ENCODE data around the gene RIF1.
"Not testable (repeated sequence)": the region's sequence is repeated elsewhere in the genome, so short reads cannot be mapped to it uniquely, and the experiment has no call there.

Gene RIF1

DNA sequence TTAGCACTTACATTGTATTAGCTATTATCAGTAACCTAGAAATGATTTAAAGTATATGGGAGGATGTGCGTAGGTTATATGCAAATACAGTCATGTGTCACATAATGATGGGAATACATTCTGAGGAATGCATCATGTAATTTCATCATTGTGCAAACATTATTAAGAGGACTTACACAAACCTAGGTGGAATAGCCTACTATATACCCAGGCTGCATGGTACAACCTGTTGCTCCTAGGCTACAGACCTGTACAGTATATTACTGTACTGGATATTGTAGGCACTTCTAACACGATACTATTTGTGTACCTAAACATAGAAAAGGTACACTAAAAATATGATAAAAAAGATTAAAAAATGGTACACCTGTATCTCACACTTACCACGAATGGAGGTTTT, 7.9 kb downstream of the RIF1 start:
- DNase-seq: no peak

DNA sequence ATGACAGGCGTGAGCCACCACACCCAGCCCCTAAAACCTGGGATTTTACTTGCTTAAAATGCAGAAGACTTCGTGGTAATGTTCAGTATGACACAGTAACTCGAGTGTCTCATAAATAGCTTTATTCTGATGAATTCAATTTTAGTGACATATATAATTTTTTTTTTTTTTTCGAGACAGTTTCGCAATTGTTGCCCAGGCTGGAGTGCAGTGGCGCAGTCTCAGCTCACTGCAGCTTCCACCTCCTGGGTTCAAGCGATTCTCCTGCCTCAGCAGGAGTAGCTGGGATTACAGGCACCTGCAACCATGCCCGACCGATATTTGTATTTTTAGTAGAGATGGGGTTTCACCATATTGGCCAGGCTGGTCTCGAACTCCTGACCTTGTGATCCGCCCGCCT, 12.0 kb downstream of the RIF1 start:
- DNase-seq: not testable (repeated sequence)

DNA sequence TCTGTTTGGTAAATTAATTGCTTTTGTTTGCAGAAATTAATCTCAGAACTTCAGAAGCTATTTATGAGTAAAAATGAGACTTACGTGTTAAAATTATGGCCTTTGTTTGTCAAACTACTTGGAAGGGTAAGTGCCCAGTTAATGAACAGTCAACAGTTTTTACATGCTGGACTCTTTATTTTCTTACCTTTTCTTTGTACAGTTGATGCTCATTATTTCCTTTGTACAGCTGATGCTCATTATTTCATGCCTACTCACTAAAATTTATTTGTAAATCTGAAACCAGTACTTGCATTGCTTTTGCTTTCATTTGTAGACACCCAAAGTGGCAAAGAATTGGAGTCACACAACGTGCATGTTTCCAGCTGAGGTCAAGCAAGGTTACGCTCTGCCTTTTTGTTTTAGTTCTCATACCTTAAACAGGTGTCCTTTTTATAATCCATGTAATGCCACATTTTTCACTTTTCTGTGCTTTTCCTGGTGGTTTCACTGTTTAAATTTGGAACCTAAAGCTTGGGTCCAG, 13.3 kb downstream of the RIF1 start:
- no peak for DNase-seq

DNA sequence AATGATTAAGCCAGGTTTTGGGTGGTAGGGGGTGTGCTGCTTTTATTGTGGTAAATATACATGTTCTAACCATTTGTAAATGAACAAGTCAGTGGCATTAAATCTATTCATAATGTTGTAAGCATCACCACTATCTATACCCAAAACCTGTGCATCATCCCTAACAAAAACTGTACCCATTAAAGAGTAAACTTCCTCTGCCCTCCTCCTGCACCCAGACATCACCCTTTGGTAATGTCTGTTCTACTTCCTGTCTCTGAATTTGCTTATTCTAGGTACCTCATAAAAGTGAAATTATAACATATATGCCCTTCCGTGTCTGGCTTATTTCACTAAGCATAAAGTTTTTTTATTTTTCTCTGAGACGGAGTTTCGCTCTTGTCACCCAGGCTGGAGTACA, 14.1 kb downstream of the RIF1 start:
- no peak for DNase-seq

DNA sequence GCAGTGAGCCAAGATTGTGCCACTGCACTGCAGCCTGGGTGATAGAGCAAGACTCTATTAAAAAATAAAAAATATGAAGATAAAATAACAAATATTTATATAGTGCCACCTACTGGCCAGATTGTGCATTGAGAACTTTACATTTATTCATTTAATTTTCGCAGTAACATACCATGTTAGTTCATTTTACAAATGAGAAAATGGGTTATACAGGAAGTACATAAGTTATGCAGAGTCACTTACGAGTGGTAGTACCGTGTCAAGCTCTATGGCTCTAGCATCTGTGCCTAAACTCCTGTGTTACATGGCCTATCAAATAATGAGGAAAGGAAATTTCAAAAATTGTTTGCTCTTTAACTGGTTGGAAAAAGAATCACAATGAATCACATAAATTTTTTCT, 27.9 kb downstream of the RIF1 start:
- DNase-seq: no peak

DNA sequence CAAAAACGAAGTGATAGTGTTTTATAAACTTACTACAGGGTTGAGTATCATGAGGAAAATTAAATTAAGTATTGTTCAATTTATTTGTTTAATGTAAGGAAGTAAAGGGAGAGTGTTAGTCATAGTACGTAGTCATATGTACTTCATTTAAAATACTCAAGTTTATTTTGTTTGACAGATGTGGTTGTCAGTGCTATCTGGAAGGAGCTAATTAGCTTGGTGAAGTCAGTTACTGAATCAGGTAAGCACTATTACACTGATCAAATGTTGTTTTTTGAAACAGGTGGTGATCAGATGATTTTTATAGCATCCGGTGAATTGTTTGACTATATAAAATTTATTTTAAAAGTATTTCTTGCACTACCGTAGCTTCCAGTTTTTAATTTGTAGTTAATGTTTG, 28.8 kb downstream of the RIF1 start:
- no peak for DNase-seq

DNA sequence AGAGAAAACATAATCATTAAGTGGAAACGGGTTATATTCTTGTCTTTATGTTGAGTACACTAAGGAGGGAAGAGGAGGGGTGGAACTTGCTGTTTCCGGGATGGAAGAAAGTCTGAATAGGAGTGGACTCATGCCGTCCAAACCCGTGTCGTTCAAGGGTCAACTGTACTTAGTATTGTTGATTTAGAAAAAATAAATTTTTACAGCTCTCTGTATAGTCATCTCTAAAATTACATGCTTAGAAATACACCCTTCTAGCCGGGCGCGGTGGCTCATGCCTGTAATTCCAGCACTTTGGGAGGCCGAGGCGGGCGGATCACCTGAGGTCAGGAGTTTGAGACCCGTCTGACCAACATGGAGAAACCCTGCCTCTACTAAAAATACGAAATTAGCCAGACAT, 29.4 kb downstream of the RIF1 start:
- DNase-seq: no peak

DNA sequence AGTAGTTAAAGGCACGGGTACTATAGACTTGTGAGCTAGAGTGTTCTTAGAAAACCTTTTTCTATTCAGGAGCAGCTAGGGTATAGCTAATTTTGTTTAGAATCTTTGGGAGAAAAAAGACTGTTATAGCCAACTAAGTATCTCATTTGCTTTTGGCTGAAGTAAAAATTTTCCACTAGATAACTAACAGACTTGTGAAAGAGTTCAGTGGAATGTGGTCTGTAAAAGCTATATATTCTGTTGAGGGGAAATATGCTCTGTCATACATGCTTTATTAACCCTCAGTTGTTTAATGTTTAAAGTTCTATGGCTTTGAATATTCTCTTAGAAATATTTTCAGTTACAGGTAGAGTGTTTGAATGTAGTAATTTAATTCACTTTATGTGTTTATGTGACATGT, 49.7 kb downstream of the RIF1 start:
- DNase-seq: no peak

DNA sequence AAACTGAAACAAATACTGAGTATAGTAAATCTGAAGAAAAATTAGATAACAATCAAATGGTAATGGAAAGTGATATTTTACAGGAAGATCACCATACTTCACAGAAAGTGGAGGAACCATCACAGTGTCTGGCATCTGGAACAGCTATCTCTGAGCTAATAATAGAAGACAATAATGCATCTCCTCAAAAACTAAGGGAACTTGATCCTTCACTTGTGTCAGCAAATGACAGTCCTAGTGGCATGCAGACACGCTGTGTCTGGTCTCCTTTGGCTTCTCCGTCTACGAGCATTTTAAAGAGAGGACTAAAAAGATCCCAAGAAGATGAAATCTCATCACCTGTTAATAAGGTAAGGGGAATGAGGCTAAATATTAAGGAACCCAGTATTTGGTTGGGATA, 56.1 kb downstream of the RIF1 start:
- no peak for DNase-seq

DNA sequence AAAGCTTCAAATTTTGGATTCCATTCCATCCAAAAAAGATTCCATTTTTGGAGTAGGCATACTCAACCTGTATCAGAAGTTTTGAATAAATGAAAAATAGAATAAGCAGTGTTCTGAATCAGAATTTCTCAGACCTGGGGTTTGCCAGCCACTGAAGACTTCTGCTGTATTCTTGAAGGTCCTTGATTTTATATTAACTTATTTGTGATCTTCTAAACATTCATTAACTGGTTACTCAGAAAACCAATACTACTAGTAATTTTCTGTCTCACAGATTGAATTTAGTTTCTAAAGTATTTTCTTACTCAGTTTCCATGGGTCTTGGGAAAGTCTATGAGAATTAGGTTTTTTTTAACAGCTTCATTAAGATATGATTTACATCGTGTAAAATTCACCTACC, 60.9 kb downstream of the RIF1 start:
- DNase-seq: no peak

DNA sequence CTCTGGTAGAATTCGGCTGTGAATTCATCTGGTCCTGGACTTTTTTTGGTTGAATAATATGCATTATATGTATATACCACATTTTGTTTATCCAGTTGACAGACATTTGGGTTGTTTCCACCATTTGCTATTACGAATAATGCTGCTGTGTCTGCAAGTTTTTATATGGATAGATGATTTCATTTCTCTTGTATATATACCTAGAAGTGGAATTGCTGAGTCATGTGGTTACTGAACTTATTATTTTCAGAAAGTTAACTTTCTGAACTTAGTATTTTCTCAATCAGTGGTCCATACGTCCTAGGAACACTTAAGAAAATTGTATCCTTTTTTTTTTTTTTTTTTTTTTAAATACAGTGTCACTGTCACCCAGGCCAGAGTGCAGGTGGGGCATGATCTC, 63.3 kb downstream of the RIF1 start:
- DNase-seq: no peak

DNA sequence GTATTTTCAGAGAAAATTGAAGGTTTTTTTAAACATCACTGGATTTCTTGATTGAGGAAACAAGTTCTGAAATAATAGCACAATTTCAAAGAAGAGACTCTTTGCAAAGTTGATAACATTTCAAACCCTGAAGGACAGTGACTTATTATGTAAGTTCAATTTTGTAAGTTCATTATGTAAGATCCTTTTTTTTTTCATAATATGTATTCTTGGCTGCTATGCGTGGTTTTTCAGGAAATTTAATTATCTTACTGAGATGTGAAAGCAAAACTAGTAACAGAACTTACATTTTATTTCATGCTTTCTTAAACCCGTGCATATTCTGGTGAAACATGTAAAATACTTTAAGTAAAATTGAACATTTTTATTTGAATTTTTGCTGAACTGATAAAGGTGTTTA, 65.4 kb downstream of the RIF1 start:
- no peak for DNase-seq

DNA sequence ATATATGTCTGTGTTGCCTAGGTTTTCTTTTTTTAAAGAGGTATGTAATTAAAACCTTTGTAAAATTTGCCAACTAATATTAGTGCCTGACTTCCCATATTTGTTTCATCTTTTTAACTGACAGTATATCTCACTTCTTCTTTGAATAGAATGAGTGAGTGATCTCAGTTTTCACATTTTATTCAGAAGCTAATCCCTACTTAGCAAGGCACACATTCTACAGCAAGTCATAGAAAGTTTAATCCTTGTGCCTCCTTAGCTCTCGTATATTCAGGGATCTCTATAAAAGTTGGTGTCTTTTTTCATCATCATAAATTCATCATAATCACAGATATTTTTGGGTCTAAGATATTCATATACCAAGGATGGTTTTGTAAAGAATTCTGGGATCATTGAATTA, 66.6 kb downstream of the RIF1 start:
- no peak for DNase-seq

DNA sequence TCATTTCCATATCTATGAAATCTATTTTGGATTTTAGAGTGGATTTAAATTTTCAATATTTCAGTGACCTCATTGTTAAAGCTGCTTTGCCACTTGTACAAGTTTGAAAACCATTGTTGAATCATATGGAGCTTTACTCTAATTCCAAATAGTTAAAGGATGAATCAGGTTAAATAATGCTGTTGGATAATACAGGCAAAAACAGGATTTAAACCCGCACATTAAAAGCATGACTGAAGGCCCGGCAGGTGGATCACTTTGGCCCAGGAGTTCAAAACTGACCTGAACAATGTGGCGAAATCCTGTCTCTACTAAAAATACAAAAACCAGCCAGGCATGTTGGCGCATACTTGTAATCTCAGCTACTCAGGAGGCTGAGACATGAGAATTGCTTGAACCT, 68.3 kb downstream of the RIF1 start:
- no peak for DNase-seq

DNA sequence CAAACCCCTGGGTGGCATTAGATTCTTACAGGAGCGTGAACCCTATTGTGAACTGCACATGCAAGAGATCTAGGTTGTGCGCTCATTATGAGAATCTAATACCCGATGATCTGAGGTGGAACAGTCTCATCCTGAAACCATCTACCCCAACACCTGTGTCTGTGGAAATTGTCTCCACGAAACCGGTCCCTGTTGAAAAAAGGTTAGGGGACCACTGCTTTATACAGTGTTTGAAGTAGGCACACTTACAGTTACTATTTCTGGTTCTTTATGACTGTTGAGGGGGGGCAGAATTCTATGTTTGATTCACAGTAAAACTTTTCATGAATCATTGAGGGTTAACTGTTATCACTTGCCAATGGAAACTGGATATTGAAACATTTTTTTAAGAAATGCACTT, 72.0 kb downstream of the RIF1 start:
- no peak for DNase-seq

DNA sequence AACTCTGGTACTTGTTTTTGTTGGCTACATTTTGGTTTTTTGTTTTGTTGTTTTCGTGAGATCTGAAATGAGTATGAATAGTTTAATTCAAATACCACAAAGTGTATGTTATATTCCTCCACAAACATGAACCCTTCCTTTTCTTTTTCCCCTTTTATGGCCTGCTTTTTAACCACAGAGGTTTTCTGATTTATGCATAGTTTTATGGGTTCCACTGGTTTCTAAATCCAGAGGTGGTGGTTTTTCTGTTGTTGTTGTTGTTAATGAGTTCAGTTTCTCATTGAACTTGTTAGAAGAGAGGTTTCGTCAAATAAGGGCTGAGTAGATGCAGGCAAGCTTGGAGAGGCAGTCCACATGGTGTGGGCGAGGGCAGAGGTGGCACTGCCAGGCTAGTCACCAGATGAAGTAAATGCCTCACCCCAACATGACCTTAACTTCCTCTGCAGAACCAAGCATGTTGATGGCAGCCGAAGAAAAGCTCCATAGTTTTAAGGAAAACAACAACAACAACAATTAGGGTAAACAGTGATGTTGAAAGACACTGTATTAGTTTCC, 72.5 kb downstream of the RIF1 start:
- no peak for DNase-seq

DNA sequence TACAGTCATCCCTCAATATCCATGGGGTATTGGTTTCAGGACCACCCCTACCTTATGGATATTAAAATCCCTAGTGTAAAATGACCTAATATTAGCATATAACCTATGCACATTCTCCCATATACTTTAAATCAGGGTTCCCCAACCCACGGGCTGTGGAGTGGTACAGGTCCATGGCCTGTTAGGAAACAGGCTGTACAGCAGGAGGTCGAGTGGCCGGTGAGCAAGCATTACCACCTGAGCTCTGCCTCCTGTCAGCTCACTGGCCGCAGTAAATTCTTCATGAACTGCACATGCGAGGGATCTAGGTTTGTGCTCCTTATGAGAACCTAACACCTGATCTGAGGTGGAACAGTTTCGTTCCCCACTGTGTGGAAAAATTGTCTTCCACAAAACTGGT, 73.8 kb downstream of the RIF1 start:
- DNase-seq: no peak

DNA sequence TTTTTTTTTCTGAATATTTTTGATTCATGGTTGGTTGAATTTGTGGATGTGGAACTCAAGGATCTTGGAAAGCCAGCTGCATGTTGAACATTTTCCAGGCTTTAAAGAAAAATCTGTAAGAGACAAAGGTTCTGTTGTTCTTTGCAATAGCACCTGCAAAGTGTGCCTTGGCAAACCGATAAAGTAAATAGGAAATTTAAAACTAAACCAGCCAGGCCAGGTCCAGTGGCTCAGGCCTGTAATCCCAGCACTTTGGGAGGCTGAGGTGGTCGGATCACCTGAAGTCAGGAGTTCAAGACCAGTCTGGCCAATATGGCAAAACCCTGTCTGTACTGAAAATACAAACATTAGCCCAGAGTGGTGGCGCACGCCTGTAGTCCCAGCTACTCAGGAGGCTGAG, 74.4 kb downstream of the RIF1 start:
- DNase-seq: no peak

DNA sequence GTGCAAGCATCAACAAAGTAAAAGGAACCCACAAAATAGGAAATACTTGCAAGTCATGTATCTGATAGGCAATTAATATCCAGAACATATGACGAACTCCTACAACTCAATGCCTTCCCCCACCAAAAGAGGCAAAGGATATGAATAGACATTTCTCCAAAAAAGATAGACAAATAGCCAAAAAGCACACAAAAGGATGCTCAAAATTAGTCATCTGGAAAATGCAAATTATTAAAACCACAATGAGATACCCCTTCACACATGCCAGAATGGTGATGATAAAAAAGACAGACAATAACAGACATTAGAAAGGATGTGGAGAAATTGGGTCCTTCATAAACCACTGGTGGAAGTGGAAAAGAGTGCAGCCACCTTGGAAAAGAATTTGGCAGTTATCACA, 76.4 kb downstream of the RIF1 start:
- no peak for DNase-seq

DNA sequence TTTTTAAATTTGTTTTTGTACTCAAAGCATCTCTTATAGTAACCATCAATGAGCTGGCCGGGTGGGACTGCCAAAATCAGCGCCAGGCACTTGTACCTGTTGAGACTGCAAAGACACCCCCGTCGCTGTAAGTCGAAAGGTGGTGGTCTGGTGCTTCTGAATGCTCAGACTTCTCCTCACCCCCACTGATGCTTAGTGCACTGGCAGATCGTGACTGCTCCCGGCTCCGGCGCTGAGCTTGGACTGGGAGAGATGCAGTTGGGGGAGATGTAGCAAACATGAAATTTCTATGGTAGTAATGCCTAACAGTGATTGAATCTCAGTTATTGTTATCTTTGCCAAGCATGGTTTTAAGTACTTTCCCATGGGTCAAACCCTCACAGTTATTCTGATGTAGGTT, 80.6 kb downstream of the RIF1 start:
- DNase-seq: no peak

DNA sequence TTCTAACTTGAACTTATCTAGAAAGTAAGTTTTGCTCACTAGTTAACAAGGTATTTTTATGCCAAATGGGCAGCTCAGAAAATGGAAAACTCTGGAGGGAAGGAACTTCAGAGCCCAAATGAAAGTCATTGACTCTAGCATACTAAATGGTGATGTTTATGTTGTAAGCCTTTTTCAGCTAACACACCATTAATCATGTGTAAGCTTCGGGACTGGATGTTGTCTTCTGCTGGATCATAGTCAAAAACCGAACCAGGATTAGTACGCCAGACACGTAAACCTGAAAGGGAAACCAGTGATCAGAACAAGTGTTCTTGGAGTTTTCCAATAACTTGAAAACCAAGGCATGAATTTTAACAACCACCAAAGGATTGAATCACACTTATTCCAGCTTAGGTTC, 81.8 kb downstream of the RIF1 start:
- DNase-seq: no peak

DNA sequence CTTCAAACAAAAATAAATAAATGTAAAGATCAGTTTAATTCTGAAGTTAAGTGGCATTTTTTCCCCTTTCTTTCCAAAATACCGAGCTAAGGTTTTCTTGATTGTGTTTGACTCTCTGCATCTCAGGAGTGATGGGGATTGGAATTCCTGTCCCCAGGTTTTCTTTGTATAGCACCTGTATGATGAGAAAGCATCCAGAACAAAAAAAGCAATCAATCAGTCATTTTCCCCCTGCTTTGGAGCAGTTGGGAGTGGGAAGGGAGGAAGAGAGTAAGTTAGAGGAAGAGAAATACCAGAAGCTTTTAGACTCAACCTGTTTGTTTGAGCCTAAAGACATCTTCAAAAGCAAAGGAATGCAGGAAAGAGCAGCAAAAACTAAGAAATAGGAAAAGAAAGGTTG, 88.5 kb downstream of the RIF1 start:
- DNase-seq: no peak

DNA sequence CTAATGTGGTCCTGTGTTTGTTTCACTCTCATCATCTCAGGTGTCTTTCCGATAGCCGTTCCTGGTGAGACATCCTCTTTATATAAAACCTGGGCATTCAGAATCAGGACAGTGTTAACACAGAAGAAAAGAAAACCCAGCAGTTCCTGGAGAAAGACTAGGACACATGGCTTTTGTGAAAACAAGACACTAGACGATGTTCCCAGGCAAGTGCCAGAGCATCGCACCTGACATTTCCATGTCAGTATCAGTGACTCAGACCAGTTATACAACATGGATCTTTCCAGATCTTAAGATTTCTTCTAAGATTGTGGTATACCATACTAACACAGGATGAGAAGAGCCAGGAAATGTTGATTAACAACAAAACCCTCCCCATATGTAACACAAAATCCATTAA, 96.5 kb downstream of the RIF1 start:
- no peak for DNase-seq

DNA sequence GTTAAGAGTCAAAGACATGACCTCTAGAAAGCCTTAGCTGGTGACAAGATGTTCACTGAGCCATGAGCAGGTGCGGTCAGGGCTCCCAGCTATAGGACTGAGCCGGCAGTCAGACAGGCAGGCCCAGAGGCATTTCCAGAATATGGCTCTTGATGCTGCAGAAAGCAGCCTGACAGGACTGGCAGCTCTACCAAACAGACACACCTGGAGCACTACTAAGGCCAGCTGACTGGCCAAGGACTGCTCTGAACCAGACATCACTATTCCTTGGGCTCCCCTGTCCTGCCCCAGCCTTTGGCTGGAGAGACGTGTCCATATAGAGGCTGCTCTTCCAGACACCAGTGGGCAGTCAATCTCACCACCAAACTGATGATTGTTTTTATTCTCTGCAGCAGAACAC, 98.8 kb downstream of the RIF1 start:
- no peak for DNase-seq

DNA sequence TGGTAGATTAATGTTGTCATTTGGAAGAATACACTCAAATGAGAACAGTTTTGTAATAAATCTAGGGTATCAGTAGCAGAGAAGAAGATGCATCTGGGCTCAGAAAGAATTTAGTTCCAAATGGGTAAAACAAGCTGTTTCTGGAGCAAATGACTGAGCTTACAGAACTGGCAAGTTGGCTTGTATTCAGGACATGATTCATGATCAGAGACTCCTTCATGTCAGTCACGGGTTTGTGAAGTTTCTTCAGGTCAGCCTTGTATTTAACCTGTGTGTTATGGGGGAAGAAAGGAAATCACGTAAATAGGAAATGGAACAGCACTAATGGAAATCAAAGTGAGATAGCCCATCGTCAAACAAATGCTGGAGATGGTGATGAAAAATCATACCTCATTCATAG, 109.1 kb downstream of the RIF1 start:
- DNase-seq: no peak

DNA sequence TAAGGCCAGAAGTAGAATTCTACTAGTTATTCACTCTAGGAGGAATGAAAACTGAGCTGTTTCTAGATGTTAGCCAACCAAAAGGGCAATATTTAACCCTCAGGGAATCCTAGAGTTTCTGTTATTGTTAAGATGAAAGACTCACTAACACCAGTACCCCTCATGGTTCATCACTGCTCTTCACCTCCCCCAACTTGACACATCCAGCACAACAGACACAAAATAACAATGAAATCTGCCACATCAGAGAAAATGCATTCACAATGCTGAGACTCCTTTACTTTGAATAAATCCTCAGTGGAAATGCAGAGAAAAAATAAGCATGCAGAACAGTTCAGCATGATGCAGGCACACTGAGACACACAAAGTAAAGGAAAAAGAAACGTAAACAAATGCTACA, 111.3 kb downstream of the RIF1 start:
- DNase-seq: no peak
